GM18951 (cell line): ENCODE measurements around the gene LENG1.
"Not testable (repeated sequence)": the region's sequence is repeated elsewhere in the genome, so short reads cannot be mapped to it uniquely, and the experiment has no call there.

Experiments
- POLR2A ChIP-seq: IDR thresholded peaks from 4 replicates; pipeline ENCODE4 v1.6.1; 2011; ENCODE audit warnings: mild to moderate bottlenecking; ENCODE audit not compliant: insufficient read length, insufficient read depth; ENCODE audit errors: extremely low read depth
- in situ Hi-C: fragments of 300-500 bp; cut with MboI; formaldehyde crosslinking; loops from one replicate; pipeline ENCODE4 v1.12.0; 2022; ENCODE audit warnings: low sequenced_read_pairs, mixed read lengths, inconsistent platforms; ENCODE audit not compliant: unreplicated experiment

LENG1 gene

GRCh38 chr19:54159352-54160181 is at the start of gene LENG1:
TSS of gene LENG1 (minus strand) at chr19:54159721. CDS start at chr19:54159695, 26 bp downstream.
- peak; percentile 86 for TF ChIP-seq POLR2A
- in situ Hi-C loops: no loop called here

GRCh38 chr19:54208784-54209057 is 49.2 kb upstream of the LENG1 start:
- TF ChIP-seq POLR2A: peak; percentile 20
- in situ Hi-C loops: no loop called here

- peak; percentile 35 for TF ChIP-seq POLR2A
- in situ Hi-C loops: no loop called here
These were observed 48.7 kb upstream of the LENG1 start for GRCh38 chr19:54207983-54208783.

DNA sequence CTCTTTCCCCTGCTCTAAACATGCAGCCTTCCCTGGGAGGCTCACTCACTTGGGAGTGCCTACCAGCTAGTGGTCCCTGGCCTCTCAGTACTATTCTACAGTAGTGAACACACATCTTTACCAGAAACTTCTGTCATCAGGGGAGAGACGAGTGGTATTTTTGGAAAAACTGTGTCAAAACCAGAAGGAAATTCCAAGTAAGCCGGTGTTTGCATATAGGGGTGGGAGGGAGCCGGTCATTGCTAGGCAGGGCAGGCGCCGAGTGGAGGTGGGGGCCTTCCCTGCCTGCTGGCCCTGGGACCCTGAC is 48.1 kb upstream of the LENG1 start:
- in situ Hi-C loops: no loop called here
- TF ChIP-seq POLR2A: no peak

DNA sequence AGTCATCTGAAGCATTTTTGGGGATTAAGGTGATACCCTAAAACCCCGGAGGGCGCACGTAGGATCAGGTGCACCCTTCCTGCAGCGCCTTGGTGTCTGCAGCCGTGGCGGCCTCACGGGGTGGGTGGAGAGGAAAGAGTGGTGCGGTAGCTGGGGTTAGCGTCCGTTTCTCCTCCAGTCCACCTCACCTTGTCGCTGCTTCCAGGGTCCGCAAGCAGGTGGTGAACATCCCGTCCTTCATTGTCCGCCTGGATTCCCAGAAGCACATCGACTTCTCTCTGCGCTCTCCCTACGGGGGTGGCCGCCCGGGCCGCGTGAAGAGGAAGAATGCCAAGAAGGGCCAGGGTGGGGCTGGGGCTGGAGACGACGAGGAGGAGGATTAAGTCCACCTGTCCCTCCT is 47.7 kb upstream of the LENG1 start:
- in situ Hi-C loops: not testable (repeated sequence)

DNA sequence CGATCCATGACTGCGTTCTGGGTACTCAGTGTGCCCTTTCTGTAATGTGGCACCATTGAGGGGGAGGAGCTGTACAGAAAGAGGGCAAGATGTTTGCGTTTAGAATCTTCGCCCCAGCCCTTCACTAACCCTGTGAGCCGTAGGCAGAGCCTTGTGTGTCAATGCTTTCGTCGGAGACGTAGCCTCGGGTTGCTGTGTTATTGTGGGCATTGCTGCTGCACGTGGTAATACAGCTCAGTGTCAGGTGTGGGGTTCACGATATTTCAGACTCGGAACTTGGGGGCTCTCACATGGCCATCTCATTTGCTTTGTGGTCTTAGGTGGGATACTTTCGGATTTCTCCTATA is 47.3 kb upstream of the LENG1 start:
- no peak for TF ChIP-seq POLR2A
- in situ Hi-C loops: no loop called here

DNA sequence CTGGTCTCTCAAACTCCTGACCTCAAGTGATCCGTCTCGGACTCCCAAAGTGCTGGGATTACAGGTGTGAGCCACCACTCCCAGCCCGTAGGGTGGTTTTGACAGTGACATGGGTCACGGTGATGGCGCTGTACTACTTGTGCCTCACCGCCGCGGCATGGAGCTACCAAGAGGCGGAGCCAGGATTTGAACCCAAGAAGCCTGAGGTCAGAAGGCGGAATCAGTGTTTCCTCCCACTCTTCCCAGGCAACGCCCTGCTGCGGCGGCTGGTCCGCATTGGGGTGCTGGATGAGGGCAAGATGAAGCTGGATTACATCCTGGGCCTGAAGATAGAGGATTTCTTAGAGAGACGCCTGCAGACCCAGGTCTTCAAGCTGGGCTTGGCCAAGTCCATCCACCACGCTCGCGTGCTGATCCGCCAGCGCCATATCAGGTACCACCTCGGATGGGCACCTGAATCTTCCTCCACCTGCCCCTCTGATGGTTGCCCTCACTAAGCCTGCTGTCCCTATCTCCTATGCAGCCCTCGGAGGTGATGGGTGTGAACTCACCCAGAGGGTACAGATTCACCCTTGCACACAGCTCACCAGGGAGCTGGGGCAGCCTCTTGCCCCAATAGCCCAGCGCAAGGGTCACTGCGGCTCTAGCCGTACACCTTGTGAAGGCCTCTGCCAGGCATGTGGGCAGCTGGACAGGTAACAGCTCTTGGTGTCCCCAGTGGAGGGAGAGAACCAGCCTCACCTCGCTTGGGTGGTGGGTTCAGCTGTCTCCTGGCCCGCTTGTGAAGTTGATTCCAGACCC is 46.7 kb upstream of the LENG1 start:
- in situ Hi-C loops: no loop called here
- TF ChIP-seq POLR2A: peak; percentile 37

DNA sequence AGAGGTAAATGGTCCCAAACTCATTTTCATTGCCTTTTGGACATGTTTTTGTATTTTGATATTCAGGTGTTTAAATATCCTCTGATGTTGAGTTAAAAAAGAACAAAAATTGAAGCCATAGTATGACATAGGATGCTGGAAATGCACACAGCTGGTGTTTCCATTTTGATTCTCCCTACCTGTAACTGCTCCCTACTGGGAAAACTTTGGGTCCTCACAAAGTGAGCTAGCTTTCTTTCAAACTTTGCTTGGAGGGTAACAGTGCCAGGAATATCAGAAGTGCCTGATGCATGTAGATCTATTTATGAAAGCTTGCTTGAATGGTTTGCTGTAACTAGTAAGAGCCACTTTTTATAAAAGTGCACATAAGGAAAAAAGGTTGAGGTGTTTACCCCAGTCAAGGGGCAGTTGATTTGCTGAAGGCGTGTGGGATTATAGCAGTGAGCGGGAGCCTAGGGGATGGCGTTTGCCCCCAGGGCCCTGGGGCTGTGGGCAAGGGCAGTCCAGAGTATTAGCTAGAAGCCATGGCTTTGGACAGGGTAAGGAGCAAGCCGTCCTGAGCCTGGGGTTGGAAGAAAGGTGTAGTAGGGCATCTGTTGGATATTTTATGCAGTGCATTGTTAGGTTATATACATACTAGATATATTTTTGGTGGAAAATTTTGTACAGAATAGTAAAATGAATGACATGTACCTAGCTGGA is 45.4 kb upstream of the LENG1 start:
- in situ Hi-C loops: no loop called here

DNA sequence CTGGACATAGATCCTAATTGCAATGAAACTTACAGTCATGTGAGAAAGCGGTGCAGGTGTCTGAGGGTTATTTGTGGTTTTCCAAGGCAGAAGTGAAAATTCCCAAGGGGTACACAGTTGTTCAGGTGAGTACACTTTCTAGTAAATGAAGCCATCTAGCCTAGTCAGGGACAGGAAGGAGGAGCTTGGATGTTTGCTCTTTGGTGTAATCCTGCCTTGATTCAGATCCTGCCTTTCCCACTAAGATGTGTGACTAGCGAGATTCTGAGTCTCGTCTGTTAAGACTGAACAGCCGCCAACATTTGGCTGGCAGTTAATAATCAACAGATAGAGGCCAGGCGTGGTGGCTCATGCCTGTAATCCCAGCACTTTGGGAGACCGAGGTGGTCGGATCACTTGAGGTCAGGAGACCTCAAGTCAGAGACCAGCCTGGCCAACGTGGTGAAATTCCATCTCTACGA is 43.7 kb upstream of the LENG1 start:
- in situ Hi-C loops: no loop called here
- TF ChIP-seq POLR2A: no peak

More for the DNA sequence above, 45.4 kb upstream of the LENG1 start:
- TF ChIP-seq POLR2A: no peak

DNA sequence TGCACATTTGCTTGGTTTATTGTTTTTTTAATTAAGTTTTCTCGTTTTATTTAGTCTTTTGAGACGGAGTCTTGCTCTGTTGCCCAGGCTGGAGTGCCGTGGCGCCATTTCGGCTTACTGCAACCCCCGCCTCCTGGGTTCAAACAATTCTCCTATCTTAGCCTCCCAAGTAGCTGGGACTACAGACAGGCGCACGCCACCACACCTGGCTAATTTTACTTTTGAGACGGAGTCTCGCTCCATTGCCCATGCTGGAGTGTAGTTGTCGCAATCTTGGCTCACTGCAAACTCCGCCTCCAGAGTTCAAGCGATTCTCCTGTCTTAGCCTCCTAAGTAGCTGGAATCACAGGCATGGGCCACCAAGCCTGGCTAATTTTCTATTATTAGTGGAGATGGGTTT is 42.5 kb upstream of the LENG1 start:
- in situ Hi-C loops: no loop called here
- no peak for TF ChIP-seq POLR2A

DNA sequence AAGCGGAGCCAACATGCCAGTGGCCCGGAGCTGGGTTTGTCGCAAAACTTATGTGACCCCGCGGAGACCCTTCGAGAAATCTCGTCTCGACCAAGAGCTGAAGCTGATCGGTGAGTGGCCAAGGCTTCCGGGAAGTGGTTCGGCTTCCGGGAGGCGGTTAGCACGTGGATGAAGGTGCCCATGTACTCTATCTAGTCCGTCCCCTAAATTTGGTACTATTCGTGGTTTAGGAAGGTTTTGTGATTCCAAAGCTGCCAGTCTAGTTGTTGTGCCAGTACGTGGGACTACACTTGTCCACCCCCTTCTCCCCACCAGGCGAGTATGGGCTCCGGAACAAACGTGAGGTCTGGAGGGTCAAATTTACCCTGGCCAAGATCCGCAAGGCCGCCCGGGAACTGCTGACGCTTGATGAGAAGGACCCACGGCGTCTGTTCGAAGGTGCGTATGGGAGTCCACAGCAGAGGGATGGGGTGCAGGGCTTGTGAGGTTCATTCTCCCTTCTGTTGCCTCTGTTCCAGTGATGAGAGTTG is 41.7 kb upstream of the LENG1 start:
- in situ Hi-C loops: no loop called here
- TF ChIP-seq POLR2A: no peak

- in situ Hi-C loops: no loop called here
- TF ChIP-seq POLR2A: no peak
These were observed 39.9 kb upstream of the LENG1 start for GRCh38 chr19:54199401-54199800.

DNA sequence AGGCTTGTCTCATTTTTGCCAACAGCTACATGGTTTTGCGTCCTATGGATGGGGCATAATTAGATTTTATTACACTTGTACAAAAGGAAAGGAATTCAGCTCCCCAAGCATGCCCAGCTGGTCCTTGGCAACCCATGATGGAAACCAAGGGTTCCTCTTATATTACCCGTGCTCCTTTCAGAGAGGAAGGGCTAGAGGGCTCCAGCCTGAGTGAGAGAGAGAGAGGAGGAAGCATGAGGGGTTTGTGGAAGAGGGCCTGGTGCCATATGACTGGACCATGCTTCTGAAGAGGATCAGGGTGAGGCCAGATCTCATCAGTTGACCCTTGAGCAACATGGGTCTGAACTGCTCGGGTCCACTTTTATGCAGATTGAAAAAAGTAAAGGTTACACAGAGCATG is 37.6 kb upstream of the LENG1 start:
- in situ Hi-C loops: no loop called here
- no peak for TF ChIP-seq POLR2A
